GM19099 (cell line): ENCODE measurements around the gene ADAD2.

Experiments used
- POLR2A ChIP-seq: IDR thresholded peaks from 3 replicates; pipeline ENCODE4 v1.6.1; 2011; ENCODE audit warnings: low read depth; ENCODE audit not compliant: insufficient read length; ENCODE audit errors: extremely low read depth

The ADAD2 gene

GRCh38 chr16:84166796-84167695 is 23.9 kb upstream of the ADAD2 start:
- TF ChIP-seq POLR2A = no peak

GRCh38 chr16:84169765-84170310 is 21.1 kb upstream of the ADAD2 start:
- no peak for TF ChIP-seq POLR2A

- TF ChIP-seq POLR2A = no peak
Observed at GRCh38 chr16:84174396-84174795, 16.6 kb upstream of the ADAD2 start.

GRCh38 chr16:84175350-84176081 is 15.4 kb upstream of the ADAD2 start:
- no peak for TF ChIP-seq POLR2A

GRCh38 chr16:84176192-84177053 is 14.5 kb upstream of the ADAD2 start:
- TF ChIP-seq POLR2A = no peak

GRCh38 chr16:84177741-84178073 is 13.2 kb upstream of the ADAD2 start:
- TF ChIP-seq POLR2A = no peak

- no peak for TF ChIP-seq POLR2A
Observed at GRCh38 chr16:84178146-84178765, 12.7 kb upstream of the ADAD2 start.

GRCh38 chr16:84178892-84179611 is 11.9 kb upstream of the ADAD2 start:
- TF ChIP-seq POLR2A = no peak

- no peak for TF ChIP-seq POLR2A
Observed at GRCh38 chr16:84179612-84180320, 11.2 kb upstream of the ADAD2 start.

- TF ChIP-seq POLR2A = no peak
Observed at GRCh38 chr16:84180519-84181140, 10.3 kb upstream of the ADAD2 start.

GRCh38 chr16:84181144-84181915 is 9.6 kb upstream of the ADAD2 start:
- TF ChIP-seq POLR2A = no peak

- no peak for TF ChIP-seq POLR2A
Observed at GRCh38 chr16:84182104-84182503, 8.9 kb upstream of the ADAD2 start.
